H1 (cell line): ENCODE measurements around the gene ITGA3. TPM values are rescaled to one million over a fixed set of nuclear protein-coding genes. Genes with fewer than 3 reads are reported as not detected.

Source experiments
- ASH2L ChIP-seq: fragments of 200-600, 300-600 bp; sonication (generic); IDR thresholded peaks from one replicate; pipeline ENCODE4 v1.7.1; 2017; ENCODE audit warnings: low read length
- CEBPB ChIP-seq: IDR thresholded peaks from 2 replicates; pipeline ENCODE4 v1.6.1; 2012; ENCODE audit warnings: low read depth, low read length
- CREB1 ChIP-seq: IDR thresholded peaks from 2 replicates; pipeline ENCODE4 v1.6.1; 2012; ENCODE audit warnings: inconsistent platforms
- GABPA ChIP-seq: IDR thresholded peaks from 2 replicates; pipeline ENCODE4 v1.6.1; 2011; ENCODE audit warnings: mild to moderate bottlenecking, low read length, moderate library complexity, borderline replicate concordance; ENCODE audit not compliant: insufficient read depth
- MAFK ChIP-seq: IDR thresholded peaks from 2 replicates; pipeline ENCODE4 v1.6.1; 2012; ENCODE audit warnings: low read depth, mild to moderate bottlenecking, improper control_type of control experiment, low read length
- POLR2AphosphoS5 ChIP-seq: IDR thresholded peaks from 2 replicates; pipeline ENCODE4 v1.6.1; 2011; ENCODE audit warnings: low read depth, low read length
- SIRT6 ChIP-seq: IDR thresholded peaks from one replicate; pipeline ENCODE4 v1.7.1; 2012; ENCODE audit warnings: low read length, inconsistent platforms
- TAF1 ChIP-seq: IDR thresholded peaks from 2 replicates; pipeline ENCODE4 v1.6.1; 2011; ENCODE audit warnings: mild to moderate bottlenecking, low read depth, low read length
- polyA plus RNA-seq, 7 experiments: library from polyadenylated mRNA; depleted of rRNA in 3 of 7; stranded (reverse) in 5 of 7; unstranded in 2 of 7; fragments of >200 nt in 5 of 7; fragments of 200-250 nt in 2 of 7; gene quantifications; 1 replicate in 5 of 7; 2 replicates in 1 of 7; 4 replicates in 1 of 7; pipeline versions ENCODE4 v1.2.1 to v1.2.3, GENCODE V29; 2011 to 2013; ENCODE audit warnings: missing spikeins in 2 of 7, mixed read lengths in 2 of 7
- total RNA-seq: library from RNA; stranded (reverse); fragmentation: NEBNext Ultra II Directional; extraction: Animal tissue kit (Norgen Biotek cat#: 25700); gene quantifications from 2 replicates; pipeline ENCODE4 v1.2.1, GENCODE V29; 2021
- TF ChIP-seq, protein P1 (sequence below): fragments of 300-600 bp; sonication (generic); IDR thresholded peaks from 2 replicates; pipeline ENCODE4 v1.7.1; 2012; ENCODE audit warnings: low read length, moderate library complexity, mild to moderate bottlenecking, inconsistent platforms; ENCODE audit not compliant: insufficient replicate concordance

Gene ITGA3
- total and polyA plus RNA-seq, 2 of the 8 experiments (the other 6 are each of a cell fraction or from before 2014, with no cell fraction given), result 24.0 to 24.2 TPM

DNA sequence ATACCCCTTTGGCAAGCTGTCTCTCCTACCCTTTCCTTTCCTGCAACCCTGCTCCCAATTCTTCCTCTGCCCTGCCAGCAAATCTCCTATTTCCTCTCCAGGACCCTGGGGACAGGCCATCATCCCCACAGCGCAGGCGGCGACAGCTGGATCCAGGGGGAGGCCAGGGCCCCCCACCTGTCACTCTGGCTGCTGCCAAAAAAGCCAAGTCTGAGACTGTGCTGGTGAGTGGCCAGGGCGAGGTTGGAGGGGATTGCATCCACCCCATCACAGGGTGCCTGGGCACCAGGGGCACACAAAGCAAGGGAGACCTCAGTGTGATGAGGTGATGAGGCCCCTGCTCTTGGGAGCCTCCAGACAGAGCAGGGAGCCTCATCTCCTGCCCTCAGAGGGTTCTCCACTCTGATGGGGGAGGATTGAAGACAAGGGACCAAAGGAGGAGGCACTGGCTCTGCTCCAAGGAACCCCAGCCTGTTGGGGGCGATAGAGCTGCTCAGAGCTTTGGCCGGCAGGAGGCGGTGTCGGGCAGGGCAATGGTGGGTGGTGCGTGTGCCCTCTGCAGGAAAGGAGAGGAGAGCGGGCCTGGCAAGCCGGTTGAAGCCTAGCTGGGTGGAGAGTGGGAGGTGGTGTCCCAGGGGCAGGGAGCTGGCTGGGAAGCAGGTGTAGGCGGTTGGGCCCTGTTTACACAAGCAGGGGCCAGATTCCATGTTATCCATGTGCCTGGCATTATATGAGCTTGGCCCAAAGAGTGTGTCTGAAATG lies 23.6 kb downstream of the ITGA3 start (continued):
- TF ChIP-seq, protein P1, sequence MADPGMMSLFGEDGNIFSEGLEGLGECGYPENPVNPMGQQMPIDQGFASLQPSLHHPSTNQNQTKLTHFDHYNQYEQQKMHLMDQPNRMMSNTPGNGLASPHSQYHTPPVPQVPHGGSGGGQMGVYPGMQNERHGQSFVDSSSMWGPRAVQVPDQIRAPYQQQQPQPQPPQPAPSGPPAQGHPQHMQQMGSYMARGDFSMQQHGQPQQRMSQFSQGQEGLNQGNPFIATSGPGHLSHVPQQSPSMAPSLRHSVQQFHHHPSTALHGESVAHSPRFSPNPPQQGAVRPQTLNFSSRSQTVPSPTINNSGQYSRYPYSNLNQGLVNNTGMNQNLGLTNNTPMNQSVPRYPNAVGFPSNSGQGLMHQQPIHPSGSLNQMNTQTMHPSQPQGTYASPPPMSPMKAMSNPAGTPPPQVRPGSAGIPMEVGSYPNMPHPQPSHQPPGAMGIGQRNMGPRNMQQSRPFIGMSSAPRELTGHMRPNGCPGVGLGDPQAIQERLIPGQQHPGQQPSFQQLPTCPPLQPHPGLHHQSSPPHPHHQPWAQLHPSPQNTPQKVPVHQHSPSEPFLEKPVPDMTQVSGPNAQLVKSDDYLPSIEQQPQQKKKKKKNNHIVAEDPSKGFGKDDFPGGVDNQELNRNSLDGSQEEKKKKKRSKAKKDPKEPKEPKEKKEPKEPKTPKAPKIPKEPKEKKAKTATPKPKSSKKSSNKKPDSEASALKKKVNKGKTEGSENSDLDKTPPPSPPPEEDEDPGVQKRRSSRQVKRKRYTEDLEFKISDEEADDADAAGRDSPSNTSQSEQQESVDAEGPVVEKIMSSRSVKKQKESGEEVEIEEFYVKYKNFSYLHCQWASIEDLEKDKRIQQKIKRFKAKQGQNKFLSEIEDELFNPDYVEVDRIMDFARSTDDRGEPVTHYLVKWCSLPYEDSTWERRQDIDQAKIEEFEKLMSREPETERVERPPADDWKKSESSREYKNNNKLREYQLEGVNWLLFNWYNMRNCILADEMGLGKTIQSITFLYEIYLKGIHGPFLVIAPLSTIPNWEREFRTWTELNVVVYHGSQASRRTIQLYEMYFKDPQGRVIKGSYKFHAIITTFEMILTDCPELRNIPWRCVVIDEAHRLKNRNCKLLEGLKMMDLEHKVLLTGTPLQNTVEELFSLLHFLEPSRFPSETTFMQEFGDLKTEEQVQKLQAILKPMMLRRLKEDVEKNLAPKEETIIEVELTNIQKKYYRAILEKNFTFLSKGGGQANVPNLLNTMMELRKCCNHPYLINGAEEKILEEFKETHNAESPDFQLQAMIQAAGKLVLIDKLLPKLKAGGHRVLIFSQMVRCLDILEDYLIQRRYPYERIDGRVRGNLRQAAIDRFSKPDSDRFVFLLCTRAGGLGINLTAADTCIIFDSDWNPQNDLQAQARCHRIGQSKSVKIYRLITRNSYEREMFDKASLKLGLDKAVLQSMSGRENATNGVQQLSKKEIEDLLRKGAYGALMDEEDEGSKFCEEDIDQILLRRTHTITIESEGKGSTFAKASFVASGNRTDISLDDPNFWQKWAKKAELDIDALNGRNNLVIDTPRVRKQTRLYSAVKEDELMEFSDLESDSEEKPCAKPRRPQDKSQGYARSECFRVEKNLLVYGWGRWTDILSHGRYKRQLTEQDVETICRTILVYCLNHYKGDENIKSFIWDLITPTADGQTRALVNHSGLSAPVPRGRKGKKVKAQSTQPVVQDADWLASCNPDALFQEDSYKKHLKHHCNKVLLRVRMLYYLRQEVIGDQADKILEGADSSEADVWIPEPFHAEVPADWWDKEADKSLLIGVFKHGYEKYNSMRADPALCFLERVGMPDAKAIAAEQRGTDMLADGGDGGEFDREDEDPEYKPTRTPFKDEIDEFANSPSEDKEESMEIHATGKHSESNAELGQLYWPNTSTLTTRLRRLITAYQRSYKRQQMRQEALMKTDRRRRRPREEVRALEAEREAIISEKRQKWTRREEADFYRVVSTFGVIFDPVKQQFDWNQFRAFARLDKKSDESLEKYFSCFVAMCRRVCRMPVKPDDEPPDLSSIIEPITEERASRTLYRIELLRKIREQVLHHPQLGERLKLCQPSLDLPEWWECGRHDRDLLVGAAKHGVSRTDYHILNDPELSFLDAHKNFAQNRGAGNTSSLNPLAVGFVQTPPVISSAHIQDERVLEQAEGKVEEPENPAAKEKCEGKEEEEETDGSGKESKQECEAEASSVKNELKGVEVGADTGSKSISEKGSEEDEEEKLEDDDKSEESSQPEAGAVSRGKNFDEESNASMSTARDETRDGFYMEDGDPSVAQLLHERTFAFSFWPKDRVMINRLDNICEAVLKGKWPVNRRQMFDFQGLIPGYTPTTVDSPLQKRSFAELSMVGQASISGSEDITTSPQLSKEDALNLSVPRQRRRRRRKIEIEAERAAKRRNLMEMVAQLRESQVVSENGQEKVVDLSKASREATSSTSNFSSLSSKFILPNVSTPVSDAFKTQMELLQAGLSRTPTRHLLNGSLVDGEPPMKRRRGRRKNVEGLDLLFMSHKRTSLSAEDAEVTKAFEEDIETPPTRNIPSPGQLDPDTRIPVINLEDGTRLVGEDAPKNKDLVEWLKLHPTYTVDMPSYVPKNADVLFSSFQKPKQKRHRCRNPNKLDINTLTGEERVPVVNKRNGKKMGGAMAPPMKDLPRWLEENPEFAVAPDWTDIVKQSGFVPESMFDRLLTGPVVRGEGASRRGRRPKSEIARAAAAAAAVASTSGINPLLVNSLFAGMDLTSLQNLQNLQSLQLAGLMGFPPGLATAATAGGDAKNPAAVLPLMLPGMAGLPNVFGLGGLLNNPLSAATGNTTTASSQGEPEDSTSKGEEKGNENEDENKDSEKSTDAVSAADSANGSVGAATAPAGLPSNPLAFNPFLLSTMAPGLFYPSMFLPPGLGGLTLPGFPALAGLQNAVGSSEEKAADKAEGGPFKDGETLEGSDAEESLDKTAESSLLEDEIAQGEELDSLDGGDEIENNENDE, result no peak
- TF ChIP-seq ASH2L (no peak), GABPA (no peak), TAF1 (no peak), POLR2AphosphoS5 (peak; percentile 46; the same call in 1 of the 2 replicates), CEBPB (no peak), CREB1 (peak; percentile 54; the same call in 1 of the 2 replicates), SIRT6 (no peak), MAFK (no peak)
